ENCODE data around the gene NOD1.

NOD1 gene

GRCh38 chr7:30514177-30514576 lies 35.6 kb upstream of the NOD1 start:
- Histone ChIP-seq H3K9me3 (ENCODE audit: control insufficient read depth, insufficient read depth, low read depth, low read length) (no peaks in the 10 kb centered on the region), H3K4me1 (ENCODE audit: control insufficient read depth, insufficient read depth, low read length) (peaks cover 4% of the 10 kb centered on the region; the same call in 1 of the 2 replicates), H3K36me3 (ENCODE audit: control insufficient read depth in 2 of 2, insufficient read depth in 1 of 2, low read length in 2 of 2) (no peaks in the 10 kb centered on the region), H3K4me3 (ENCODE audit: low read depth, low read length) (no peak overlapping the region), H3K27ac (ENCODE audit: extremely low read depth, low read depth, low read length) (no peak overlapping the region)
- ChIA-PET POLR2A (no interaction called here), CTCF (no interaction called here)
- no peak for TF ChIP-seq YY1 (tag by site-specific recombination; IDR thresholded peaks at IDR 0.05)
- TF ChIP-seq ZNF555 (tag by site-specific recombination; conservative IDR thresholded peaks at IDR 0.05), result no peak
- no peak for TF ChIP-seq ZNF423 (tag by site-specific recombination; IDR thresholded peaks at IDR 0.05)
- no peak for TF ChIP-seq ZXDB (tag by site-specific recombination; IDR thresholded peaks at IDR 0.05)
- TF ChIP-seq, protein P1, sequence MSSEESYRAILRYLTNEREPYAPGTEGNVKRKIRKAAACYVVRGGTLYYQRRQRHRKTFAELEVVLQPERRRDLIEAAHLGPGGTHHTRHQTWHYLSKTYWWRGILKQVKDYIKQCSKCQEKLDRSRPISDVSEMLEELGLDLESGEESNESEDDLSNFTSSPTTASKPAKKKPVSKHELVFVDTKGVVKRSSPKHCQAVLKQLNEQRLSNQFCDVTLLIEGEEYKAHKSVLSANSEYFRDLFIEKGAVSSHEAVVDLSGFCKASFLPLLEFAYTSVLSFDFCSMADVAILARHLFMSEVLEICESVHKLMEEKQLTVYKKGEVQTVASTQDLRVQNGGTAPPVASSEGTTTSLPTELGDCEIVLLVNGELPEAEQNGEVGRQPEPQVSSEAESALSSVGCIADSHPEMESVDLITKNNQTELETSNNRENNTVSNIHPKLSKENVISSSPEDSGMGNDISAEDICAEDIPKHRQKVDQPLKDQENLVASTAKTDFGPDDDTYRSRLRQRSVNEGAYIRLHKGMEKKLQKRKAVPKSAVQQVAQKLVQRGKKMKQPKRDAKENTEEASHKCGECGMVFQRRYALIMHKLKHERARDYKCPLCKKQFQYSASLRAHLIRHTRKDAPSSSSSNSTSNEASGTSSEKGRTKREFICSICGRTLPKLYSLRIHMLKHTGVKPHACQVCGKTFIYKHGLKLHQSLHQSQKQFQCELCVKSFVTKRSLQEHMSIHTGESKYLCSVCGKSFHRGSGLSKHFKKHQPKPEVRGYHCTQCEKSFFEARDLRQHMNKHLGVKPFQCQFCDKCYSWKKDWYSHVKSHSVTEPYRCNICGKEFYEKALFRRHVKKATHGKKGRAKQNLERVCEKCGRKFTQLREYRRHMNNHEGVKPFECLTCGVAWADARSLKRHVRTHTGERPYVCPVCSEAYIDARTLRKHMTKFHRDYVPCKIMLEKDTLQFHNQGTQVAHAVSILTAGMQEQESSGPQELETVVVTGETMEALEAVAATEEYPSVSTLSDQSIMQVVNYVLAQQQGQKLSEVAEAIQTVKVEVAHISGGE (tag by site-specific recombination; conservative IDR thresholded peaks at IDR 0.05; ENCODE audit: low read depth), result no peak
- TF ChIP-seq, protein P2, sequence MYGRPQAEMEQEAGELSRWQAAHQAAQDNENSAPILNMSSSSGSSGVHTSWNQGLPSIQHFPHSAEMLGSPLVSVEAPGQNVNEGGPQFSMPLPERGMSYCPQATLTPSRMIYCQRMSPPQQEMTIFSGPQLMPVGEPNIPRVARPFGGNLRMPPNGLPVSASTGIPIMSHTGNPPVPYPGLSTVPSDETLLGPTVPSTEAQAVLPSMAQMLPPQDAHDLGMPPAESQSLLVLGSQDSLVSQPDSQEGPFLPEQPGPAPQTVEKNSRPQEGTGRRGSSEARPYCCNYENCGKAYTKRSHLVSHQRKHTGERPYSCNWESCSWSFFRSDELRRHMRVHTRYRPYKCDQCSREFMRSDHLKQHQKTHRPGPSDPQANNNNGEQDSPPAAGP (tag by site-specific recombination; IDR thresholded peaks at IDR 0.05), result no peak
- TF ChIP-seq ZNF121 (tag by site-specific recombination; IDR thresholded peaks at IDR 0.05), result no peak
- TF ChIP-seq PATZ1 (tag by site-specific recombination; IDR thresholded peaks at IDR 0.05), result no peak
- TF ChIP-seq, protein P3, sequence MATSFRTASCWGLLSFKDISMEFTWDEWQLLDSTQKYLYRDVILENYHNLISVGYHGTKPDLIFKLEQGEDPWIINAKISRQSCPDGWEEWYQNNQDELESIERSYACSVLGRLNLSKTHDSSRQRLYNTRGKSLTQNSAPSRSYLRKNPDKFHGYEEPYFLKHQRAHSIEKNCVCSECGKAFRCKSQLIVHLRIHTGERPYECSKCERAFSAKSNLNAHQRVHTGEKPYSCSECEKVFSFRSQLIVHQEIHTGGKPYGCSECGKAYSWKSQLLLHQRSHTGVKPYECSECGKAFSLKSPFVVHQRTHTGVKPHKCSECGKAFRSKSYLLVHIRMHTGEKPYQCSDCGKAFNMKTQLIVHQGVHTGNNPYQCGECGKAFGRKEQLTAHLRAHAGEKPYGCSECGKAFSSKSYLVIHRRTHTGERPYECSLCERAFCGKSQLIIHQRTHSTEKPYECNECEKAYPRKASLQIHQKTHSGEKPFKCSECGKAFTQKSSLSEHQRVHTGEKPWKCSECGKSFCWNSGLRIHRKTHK (tag by site-specific recombination; IDR thresholded peaks at IDR 0.05), result no peak
- no peak for TF ChIP-seq ZSCAN16 (tag by site-specific recombination; IDR thresholded peaks at IDR 0.05)
- no peak for TF ChIP-seq ZNF169 (tag by site-specific recombination; IDR thresholded peaks at IDR 0.05)
- TF ChIP-seq, protein P4, sequence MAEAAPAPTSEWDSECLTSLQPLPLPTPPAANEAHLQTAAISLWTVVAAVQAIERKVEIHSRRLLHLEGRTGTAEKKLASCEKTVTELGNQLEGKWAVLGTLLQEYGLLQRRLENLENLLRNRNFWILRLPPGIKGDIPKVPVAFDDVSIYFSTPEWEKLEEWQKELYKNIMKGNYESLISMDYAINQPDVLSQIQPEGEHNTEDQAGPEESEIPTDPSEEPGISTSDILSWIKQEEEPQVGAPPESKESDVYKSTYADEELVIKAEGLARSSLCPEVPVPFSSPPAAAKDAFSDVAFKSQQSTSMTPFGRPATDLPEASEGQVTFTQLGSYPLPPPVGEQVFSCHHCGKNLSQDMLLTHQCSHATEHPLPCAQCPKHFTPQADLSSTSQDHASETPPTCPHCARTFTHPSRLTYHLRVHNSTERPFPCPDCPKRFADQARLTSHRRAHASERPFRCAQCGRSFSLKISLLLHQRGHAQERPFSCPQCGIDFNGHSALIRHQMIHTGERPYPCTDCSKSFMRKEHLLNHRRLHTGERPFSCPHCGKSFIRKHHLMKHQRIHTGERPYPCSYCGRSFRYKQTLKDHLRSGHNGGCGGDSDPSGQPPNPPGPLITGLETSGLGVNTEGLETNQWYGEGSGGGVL (tag by site-specific recombination; IDR thresholded peaks at IDR 0.05), result no peak
- no peak for TF ChIP-seq BCL6B (tag by site-specific recombination; IDR thresholded peaks at IDR 0.05)
- no peak for TF ChIP-seq ZNF776 (tag by site-specific recombination; IDR thresholded peaks at IDR 0.05; ENCODE audit: borderline replicate concordance)
- TF ChIP-seq ZNF221 (tag by site-specific recombination; IDR thresholded peaks at IDR 0.05; ENCODE audit: borderline replicate concordance), result no peak
- TF ChIP-seq ZNF677 (tag by site-specific recombination; IDR thresholded peaks at IDR 0.05), result no peak

Data from HEK293 (cell line).